Neutrophil (primary cell): ENCODE measurements around the gene TCERG1L.

Source experiments
- H3K27ac ChIP-seq: fragments of 200-600 bp; sonication (generic); 2 replicates; pipeline ENCODE4 v1.5.1; 2016; ENCODE audit warnings: mild to moderate bottlenecking, moderate library complexity
- H3K27me3 ChIP-seq: fragments of 200-600 bp; sonication (generic); 2 replicates; pipeline ENCODE4 v1.6.0; 2016; ENCODE audit warnings: mild to moderate bottlenecking
- H3K36me3 ChIP-seq: fragments of 200-600 bp; sonication (generic); 2 replicates; pipeline ENCODE4 v1.5.1; 2017
- H3K4me1 ChIP-seq, 2 experiments: fragments of 200-600 bp in 1 of 2; sonication (generic) in 1 of 2; 1 replicate in 1 of 2; 2 replicates in 1 of 2; pipeline versions ENCODE4 v1.5.1 to v1.6.1; 2013 to 2016; ENCODE audit warnings: low read depth in 1 of 2, low read length in 1 of 2, mild to moderate bottlenecking in 1 of 2, moderate library complexity in 1 of 2; ENCODE audit not compliant: control insufficient read depth in 1 of 2, insufficient read depth in 1 of 2
- H3K4me3 ChIP-seq, 2 experiments: fragments of 200-600 bp in 1 of 2; sonication (generic) in 1 of 2; 1 replicate in 1 of 2; 2 replicates in 1 of 2; pipeline ENCODE4 v1.5.1; 2013 to 2016; ENCODE audit warnings: low read depth in 1 of 2, low read length in 1 of 2, mild to moderate bottlenecking in 1 of 2, moderate library complexity in 1 of 2
- H3K9me3 ChIP-seq: fragments of 200-600 bp; sonication (generic); 2 replicates; pipeline ENCODE4 v1.5.1; 2016
- CTCF ChIP-seq: fragments of 200-600 bp; sonication (generic); IDR thresholded peaks from 2 replicates; pipeline ENCODE4 v1.5.1; 2016; ENCODE audit warnings: antibody characterized with exemption

TCERG1L gene

GRCh38 chr10:131195116-131195515 is 116.4 kb downstream of the TCERG1L start:
- Histone ChIP-seq H3K9me3 (no peaks in the 10 kb centered on the region), H3K4me1 (no peaks in the 10 kb centered on the region), H3K4me3 (no peak overlapping the region), H3K27me3 (peaks cover 8% of the 10 kb centered on the region), H3K36me3 (no peaks in the 10 kb centered on the region), H3K27ac (no peak overlapping the region)
- no peak for TF ChIP-seq CTCF

GRCh38 chr10:131193923-131194322 is 117.6 kb downstream of the TCERG1L start:
- Histone ChIP-seq H3K9me3 (no peaks in the 10 kb centered on the region), H3K4me3 (no peak overlapping the region), H3K4me1 (no peaks in the 10 kb centered on the region), H3K27ac (no peak overlapping the region), H3K27me3 (no peaks in the 10 kb centered on the region), H3K36me3 (no peaks in the 10 kb centered on the region)
- TF ChIP-seq CTCF: no peak

GRCh38 chr10:131188494-131188893 is 123.0 kb downstream of the TCERG1L start:
- H3K9me3 ChIP-seq: no peaks in the 10 kb centered on the region
- TF ChIP-seq CTCF: no peak
- no peaks in the 10 kb centered on the region for H3K36me3 ChIP-seq
- no peak overlapping the region for H3K4me3 ChIP-seq
- H3K27ac ChIP-seq: no peak overlapping the region
- H3K4me1 ChIP-seq: no peaks in the 10 kb centered on the region
- H3K27me3 ChIP-seq: no peaks in the 10 kb centered on the region

GRCh38 chr10:131187926-131188325 is 123.6 kb downstream of the TCERG1L start:
- H3K36me3 ChIP-seq: no peaks in the 10 kb centered on the region
- H3K27me3 ChIP-seq: no peaks in the 10 kb centered on the region

GRCh38 chr10:131187274-131187673 is 124.2 kb downstream of the TCERG1L start:
- Histone ChIP-seq H3K4me3 (no peak overlapping the region), H3K4me1 (no peaks in the 10 kb centered on the region), H3K9me3 (no peaks in the 10 kb centered on the region), H3K36me3 (no peaks in the 10 kb centered on the region), H3K27me3 (no peaks in the 10 kb centered on the region), H3K27ac (no peak overlapping the region)
- TF ChIP-seq CTCF: no peak

More at GRCh38 chr10:131187926-131188325, 123.6 kb downstream of the TCERG1L start:
- no peak for TF ChIP-seq CTCF
- H3K27ac ChIP-seq: no peak overlapping the region
- no peaks in the 10 kb centered on the region for H3K4me1 ChIP-seq
- H3K4me3 ChIP-seq: no peak overlapping the region
- H3K9me3 ChIP-seq: no peaks in the 10 kb centered on the region
